Activated naive CD4-positive, alpha-beta T cell treated with Interleukin-2 at 50 U/mL for 16 hours (primary cell): ENCODE data around the gene KCNH8.
"Not testable (repeated sequence)": the region's sequence is repeated elsewhere in the genome, so short reads cannot be mapped to it uniquely, and the experiment has no call there.

Source experiments
- DNase-seq: peaks from one replicate; pipeline ENCODE4 v3.0.0-alpha.2; 2020

KCNH8 gene

DNA sequence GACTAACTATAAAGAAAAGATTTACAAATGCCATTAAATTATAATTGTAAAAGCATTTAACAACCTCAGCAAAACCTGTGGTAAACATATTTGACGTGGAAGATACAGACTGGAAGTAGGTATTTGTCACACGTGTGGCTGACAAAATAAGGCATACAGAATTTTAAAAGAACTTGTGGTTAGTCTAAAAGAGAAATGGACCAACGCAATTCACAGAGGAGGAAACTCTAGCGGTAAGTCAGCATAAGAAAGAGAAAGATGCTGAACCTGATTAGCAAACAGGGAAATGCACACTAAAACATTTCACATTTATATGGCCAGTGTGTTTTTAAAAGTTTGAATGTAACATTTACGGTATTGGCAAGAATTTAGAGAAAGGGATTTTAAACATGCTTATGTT is 35.3 kb downstream of the KCNH8 start:
- DNase-seq: no peak

GRCh38 chr3:19190126-19190525 is 41.8 kb downstream of the KCNH8 start:
- DNase-seq: no peak

GRCh38 chr3:19190602-19191001 is 42.3 kb downstream of the KCNH8 start:
- no peak for DNase-seq

DNA sequence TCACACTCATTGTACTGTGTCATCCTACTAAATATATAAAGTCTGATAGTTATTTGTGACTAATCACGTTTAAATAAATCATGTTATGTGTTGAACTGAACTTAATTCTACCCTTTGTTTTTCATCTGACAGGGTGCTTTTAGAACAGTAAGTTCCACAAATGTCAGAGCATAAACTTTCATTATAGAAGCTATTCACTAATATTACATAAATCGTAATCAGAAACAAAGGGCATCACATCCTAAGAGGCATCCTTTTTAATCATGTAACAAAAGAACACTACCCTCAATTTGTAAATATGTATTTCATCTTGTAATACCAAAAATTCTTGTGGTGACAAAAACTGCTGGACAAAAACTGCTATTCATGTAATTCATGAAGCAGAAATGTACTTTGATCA is 50.8 kb downstream of the KCNH8 start:
- DNase-seq: no peak

GRCh38 chr3:19202303-19202702 is 54.0 kb downstream of the KCNH8 start:
- DNase-seq: no peak

DNA sequence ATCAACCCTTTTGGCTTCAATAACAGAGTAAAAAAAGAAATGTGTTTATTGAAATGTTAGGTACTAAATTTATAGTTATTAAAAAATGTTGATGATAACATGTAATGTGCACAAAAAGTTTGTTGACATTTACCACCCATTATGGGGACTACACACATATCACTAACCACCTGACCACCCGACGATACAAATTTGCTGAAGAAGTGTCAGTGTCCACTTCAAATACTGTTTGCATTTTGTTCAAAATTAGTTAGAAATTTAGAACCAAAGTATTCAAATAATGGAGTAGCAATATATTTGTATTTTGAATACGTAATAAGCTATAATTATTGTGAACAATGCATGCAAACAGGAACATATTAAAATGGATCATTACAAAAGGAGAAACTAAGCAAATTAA is 54.4 kb downstream of the KCNH8 start:
- no peak for DNase-seq

- no peak for DNase-seq
Measured at GRCh38 chr3:19206540-19206939, 58.2 kb downstream of the KCNH8 start.

DNA sequence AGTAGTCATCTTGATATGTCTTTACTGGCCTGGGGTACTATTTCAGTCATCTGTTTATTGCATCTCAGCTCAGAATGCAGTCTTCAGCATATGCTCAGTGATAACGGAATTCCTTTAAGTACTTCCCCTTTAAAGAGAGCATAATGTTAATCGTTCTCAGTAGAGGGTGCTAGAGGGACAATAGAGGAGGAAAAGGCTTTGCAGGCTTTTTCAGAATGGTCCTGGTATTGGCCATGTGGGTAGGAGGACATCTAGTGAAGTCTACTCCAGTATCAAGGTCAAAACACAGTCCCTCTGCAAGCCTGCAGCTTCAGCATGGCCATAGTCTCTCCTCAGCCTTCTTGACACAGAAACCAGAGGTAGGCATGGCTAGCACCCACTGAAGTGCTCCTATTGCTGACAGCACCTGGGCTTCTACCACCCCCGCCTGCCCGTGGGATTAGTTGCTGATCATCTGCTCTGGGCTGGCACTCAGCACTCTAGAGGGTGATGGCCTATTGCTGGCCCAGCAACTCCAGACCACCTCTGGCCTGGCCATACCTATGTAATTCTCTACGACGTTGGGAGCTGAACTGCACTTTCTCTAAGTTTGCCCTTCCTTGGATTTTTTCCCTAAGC is 65.4 kb downstream of the KCNH8 start:
- DNase-seq: no peak

GRCh38 chr3:19215427-19215826 is 67.1 kb downstream of the KCNH8 start:
- no peak for DNase-seq

GRCh38 chr3:19216669-19217337 is 68.5 kb downstream of the KCNH8 start:
- no peak for DNase-seq

- no peak for DNase-seq
Measured at GRCh38 chr3:19220311-19220710, 72.0 kb downstream of the KCNH8 start.

GRCh38 chr3:19221081-19221480 is 72.8 kb downstream of the KCNH8 start:
- no peak for DNase-seq

- DNase-seq: no peak
Measured at GRCh38 chr3:19226479-19226878, 78.2 kb downstream of the KCNH8 start.

- DNase-seq: no peak
Measured at GRCh38 chr3:19228167-19228566, 79.9 kb downstream of the KCNH8 start.

DNA sequence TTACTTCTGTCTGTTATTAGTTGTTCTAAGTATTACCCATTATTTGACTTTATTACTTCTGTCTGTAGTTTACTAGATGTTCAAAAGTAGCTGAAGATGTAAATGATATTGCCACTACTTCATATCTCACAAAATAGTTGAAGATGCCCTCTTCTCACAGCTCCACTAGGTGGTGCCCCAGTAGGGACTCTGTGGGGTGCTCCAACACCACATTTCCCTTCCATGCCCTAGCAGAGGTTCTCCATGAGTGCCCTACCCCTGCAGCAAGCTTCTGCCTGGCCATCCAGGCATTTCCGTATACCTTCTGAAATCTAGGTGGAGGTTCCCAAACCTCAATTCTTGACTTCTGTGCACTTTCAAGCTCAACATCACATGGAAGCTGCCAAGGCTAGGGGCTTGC is 80.8 kb downstream of the KCNH8 start:
- no peak for DNase-seq

DNA sequence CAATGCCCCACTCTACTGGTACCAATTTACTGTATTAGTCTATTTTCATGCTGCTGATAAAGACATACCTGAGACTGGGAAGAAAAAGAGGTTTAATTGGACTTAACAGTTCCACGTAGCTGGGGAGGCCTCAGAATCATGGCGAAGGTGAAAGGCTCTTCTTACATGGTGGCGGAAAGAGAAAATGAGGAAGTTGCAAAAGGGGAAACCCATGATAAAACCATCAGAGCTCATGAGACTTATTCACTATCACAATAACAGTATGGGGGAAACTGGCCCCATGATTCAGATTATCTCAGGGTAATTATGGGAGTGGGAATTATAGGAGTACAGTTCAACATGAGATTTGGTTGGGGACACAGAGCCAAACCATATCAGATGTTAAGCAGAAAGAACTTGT is 81.6 kb downstream of the KCNH8 start:
- not testable (repeated sequence) for DNase-seq

DNA sequence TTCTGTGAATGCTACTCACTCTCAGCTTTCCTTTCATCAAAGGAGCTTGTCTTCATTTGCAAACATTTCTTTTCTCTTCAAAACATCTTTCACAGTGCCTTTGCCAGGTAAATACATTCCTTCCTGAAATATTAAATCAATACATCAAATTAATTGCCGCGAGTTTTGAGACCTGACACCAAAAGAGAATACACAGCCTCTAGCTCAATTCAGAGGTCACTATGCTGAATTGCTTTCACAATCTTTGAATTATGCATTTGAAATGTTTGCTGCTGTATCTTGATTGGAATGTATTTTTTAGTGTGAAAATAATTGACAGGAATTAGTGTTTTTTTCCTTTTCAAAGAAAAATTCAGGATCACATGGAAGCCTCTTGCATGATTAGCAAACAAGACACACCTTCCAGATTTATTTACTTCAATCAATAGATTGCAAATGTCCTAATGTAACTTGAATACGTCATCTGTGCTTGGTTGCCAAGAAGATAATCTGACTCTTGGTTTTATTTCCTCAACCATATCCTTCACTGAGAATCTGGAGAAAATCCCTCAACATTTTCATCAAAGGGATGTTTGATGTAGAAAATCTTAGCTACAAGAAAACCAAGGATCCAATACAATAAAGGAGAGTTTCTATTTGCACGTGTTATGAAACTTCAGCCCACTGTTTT is 83.6 kb downstream of the KCNH8 start:
- DNase-seq: no peak

DNA sequence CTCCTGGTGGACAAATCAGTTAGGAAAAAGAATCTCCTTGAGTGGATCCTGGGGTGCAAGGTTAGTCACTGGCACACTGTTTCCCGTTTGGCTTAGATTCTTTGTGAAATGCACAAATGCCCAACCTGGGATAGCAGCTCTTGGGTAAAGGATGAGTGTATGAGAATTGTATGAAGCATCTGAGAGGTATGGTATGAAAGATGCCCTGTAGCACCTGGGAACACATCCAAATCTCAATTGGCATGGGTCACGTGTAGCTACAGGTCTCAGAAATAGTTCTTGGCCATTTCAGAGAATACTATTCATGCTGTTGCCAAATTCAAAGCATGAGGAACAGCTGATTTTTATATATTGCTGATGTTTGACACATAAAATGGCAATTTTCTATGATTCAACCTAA is 84.3 kb downstream of the KCNH8 start:
- DNase-seq: no peak

DNA sequence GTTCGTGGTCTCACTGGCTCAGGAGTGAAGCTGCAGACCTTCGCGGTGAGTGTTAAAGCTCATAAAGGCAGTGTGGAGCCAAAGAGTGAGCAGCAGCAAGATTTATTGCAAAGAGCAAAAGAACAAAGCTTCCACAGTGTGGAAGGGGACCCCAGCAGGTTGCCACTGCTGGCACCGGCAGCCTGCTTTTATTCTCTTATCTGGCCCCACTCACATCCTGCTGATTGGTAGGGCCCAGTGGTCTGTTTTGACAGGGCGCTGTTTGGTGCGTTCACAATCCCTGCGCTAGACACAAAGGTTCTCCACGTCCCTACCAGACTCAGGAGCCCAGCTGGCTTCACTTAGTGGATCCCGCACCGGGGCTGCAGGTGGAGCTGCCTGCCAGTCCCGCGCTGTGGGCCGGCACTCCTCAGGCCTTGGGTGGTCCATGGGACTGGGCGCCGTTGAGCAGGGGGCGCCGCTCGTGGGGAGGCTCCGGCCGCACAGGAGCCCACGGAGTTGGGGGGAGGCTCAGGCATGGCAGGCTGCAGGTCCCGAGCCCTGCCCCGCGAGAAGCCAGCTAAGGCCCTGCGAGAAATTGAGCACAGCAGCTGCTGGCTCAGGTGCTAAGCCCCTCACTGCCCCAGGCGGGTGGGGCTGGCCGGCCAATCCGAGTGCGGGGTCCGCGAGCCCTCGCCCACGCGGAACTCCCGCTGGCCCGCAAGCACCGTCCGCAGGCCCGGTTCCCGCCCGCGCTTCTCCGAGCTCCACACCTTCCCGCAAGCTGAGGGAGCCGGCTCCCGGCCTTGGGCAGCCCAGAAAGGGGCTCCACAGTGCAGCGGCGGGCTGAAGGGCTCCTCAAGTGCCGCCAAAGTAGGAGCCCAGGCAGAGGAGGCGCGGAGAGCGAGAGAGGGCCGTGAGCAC is 85.8 kb downstream of the KCNH8 start:
- not testable (repeated sequence) for DNase-seq

GRCh38 chr3:19248143-19248542 is 99.8 kb downstream of the KCNH8 start:
- DNase-seq: no peak

GRCh38 chr3:19248767-19249166 is 100.5 kb downstream of the KCNH8 start:
- no peak for DNase-seq

DNA sequence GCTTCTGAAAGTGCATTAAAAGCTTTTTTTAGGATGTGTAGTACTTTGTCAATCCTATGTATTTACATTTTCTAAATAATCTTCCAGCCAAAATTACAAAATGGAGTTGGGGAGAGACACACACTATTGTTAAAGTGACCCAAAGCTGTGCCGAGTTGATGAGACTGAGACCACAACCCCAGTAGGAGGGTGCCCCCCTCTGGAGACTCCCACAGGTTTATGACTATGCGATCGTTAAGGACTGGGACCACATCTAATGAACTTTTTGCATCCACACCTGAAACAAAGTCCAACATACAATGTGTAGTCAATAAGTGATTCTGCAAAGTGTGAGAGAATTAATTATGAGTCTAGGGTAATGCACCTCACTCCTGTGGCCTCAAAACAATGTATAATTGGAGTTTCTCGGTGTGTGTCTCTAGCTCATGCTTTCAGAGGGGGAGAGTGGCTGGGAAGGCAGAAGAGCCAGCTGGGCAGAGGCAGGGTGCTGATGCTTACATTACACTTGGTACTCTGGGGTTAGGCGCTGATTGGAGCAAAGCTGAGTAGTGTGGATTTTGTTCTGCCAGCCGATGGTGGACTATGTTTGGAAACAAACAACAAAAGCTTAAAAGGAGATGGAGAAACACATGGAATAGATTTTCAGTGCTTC is 102.8 kb downstream of the KCNH8 start:
- DNase-seq: no peak

DNA sequence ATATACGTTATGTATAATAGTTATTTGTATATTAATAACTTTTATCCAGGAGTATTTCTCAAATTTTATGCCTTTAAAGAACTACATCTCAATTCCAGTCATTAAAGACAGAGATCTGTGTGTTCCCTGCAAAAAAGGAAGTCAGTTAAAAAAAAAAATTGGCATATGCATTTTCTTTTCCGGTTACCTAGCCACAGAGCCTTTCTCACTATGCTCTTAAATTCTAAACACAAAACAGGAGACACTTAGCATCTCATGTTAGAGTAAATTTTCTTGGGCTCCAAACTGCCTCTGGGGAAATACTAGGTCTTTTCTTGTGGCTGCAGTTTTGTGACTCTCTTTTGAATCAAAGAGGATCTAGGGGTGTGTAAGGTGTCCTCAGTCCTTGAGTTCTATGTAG is 105.9 kb downstream of the KCNH8 start:
- DNase-seq: no peak
